ENCODE measurements around the gene ROBO1.

ROBO1 gene

GRCh38 chr3:79027593-79027992 is 740.2 kb downstream of the ROBO1 start:
- H3K27ac ChIP-seq, result no peak overlapping the region
- no peak overlapping the region for H3K9ac ChIP-seq
- no peak overlapping the region for H3K4me3 ChIP-seq (IDR thresholded peaks at IDR 0.05; ENCODE audit: insufficient read depth, low read depth, low read length)
- TF ChIP-seq CTCF (conservative IDR thresholded peaks at IDR 0.05; ENCODE audit: low read depth, low read length), result no peak
- no peaks in the 10 kb centered on the region for H3K36me3 ChIP-seq (ENCODE audit: insufficient read depth)
- no peak overlapping the region for H2AFZ ChIP-seq (ENCODE audit: low read depth)
- H3K4me2 ChIP-seq, result no peak overlapping the region
- H4K20me1 ChIP-seq (ENCODE audit: insufficient read depth), result no peaks in the 10 kb centered on the region
- no peaks in the 10 kb centered on the region for H3K79me2 ChIP-seq (ENCODE audit: insufficient read depth, low read depth)
- H3K4me1 ChIP-seq (ENCODE audit: low read depth, poor library complexity, severe bottlenecking), result no peaks in the 10 kb centered on the region
- H3K27me3 ChIP-seq (ENCODE audit: insufficient read depth, low read depth), result no peaks in the 10 kb centered on the region

- Histone ChIP-seq H4K20me1 (ENCODE audit: insufficient read depth) (no peaks in the 10 kb centered on the region), H3K27ac (peak overlapping the region; percentile 94; the same call in 1 of the 2 replicates), H3K4me1 (ENCODE audit: low read depth, poor library complexity, severe bottlenecking) (peaks cover 20% of the 10 kb centered on the region), H3K9ac (peak overlapping the region; percentile 88; the same call in 1 of the 2 replicates), H3K4me3 (IDR thresholded peaks at IDR 0.05; ENCODE audit: insufficient read depth, low read depth, low read length) (no peak overlapping the region), H2AFZ (ENCODE audit: low read depth) (peak overlapping the region; percentile 78), H3K79me2 (ENCODE audit: insufficient read depth, low read depth) (peaks cover 29% of the 10 kb centered on the region), H3K4me2 (peak overlapping the region; percentile 42), H3K27me3 (ENCODE audit: insufficient read depth, low read depth) (no peaks in the 10 kb centered on the region), H3K36me3 (ENCODE audit: insufficient read depth) (no peaks in the 10 kb centered on the region)
- no peak for TF ChIP-seq CTCF (conservative IDR thresholded peaks at IDR 0.05; ENCODE audit: low read depth, low read length)
Observed at GRCh38 chr3:79019924-79020173, 747.9 kb downstream of the ROBO1 start.

GRCh38 chr3:79019137-79019923 is 748.5 kb downstream of the ROBO1 start:
- Histone ChIP-seq H3K27ac (peak overlapping the region; percentile 94), H3K4me3 (IDR thresholded peaks at IDR 0.05; ENCODE audit: insufficient read depth, low read depth, low read length) (no peak overlapping the region), H3K9ac (peak overlapping the region; percentile 88), H3K36me3 (ENCODE audit: insufficient read depth) (no peaks in the 10 kb centered on the region), H2AFZ (ENCODE audit: low read depth) (peak overlapping the region; percentile 78), H4K20me1 (ENCODE audit: insufficient read depth) (no peaks in the 10 kb centered on the region), H3K4me1 (ENCODE audit: low read depth, poor library complexity, severe bottlenecking) (peaks cover 25% of the 10 kb centered on the region), H3K79me2 (ENCODE audit: insufficient read depth, low read depth) (peaks cover 34% of the 10 kb centered on the region), H3K4me2 (peak overlapping the region; percentile 42), H3K27me3 (ENCODE audit: insufficient read depth, low read depth) (no peaks in the 10 kb centered on the region)
- TF ChIP-seq CTCF (conservative IDR thresholded peaks at IDR 0.05; ENCODE audit: low read depth, low read length), result no peak

- H4K20me1 ChIP-seq (ENCODE audit: insufficient read depth), result no peaks in the 10 kb centered on the region
- TF ChIP-seq CTCF (conservative IDR thresholded peaks at IDR 0.05; ENCODE audit: low read depth, low read length), result no peak
- peak overlapping the region; percentile 88; the same call in 1 of the 2 replicates for H3K9ac ChIP-seq
- H3K4me2 ChIP-seq, result peak overlapping the region; percentile 63; the same call in 1 of the 2 replicates
- peaks cover 31% of the 10 kb centered on the region for H3K4me1 ChIP-seq (ENCODE audit: low read depth, poor library complexity, severe bottlenecking)
- no peaks in the 10 kb centered on the region for H3K27me3 ChIP-seq (ENCODE audit: insufficient read depth, low read depth)
- H2AFZ ChIP-seq (ENCODE audit: low read depth), result peak overlapping the region; percentile 78
- H3K36me3 ChIP-seq (ENCODE audit: insufficient read depth), result no peaks in the 10 kb centered on the region
- peaks cover 40% of the 10 kb centered on the region for H3K79me2 ChIP-seq (ENCODE audit: insufficient read depth, low read depth)
- peak overlapping the region; percentile 94 for H3K27ac ChIP-seq
- H3K4me3 ChIP-seq (IDR thresholded peaks at IDR 0.05; ENCODE audit: insufficient read depth, low read depth, low read length), result no peak overlapping the region
Observed at GRCh38 chr3:79018671-79019136, 749.1 kb downstream of the ROBO1 start.
